Tibial nerve (tissue), 3 donors: ENCODE results near the gene FABP6.

Source experiments
- POLR2A ChIP-seq, 2 donors: fragments of 450-650 bp; IDR thresholded peaks; one replicate each; pipeline ENCODE4 v1.6.1; 2017; ENCODE audit warnings: antibody characterized with exemption in 2 of 2, mild to moderate bottlenecking in 2 of 2, moderate library complexity in 2 of 2
- TF ChIP-seq, protein P1 (sequence below), 5 experiments: fragments of 200-600 bp in 3 of 5; fragments of 450-650 bp in 2 of 5; sonication (generic) in 3 of 5; IDR thresholded peaks; one replicate each; pipeline ENCODE4 v1.5.1; 2016 to 2019; ENCODE audit warnings: antibody characterized with exemption in 5 of 5, mild to moderate bottlenecking in 3 of 5, moderate library complexity in 2 of 5

DNA sequence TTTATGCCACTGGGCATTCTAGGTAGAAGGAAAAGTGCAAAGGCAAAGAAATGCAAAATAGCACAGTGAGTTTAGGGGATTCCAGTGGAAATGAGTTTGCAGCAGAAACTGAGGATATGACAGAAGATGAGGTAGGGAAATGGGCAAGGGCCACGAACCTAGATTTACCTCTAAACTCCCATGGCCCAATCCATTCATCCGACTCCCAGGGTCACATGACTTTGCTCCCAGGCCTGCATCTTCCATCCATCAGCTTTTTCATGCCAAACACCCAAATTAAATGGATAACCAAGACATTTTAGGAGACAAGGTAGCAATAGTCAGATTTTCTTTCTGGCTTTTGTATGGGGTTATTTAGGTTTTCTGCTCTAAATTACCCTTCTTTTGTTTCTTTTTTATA lies 22.2 kb upstream of the FABP6 start:
- TF ChIP-seq, protein P1, sequence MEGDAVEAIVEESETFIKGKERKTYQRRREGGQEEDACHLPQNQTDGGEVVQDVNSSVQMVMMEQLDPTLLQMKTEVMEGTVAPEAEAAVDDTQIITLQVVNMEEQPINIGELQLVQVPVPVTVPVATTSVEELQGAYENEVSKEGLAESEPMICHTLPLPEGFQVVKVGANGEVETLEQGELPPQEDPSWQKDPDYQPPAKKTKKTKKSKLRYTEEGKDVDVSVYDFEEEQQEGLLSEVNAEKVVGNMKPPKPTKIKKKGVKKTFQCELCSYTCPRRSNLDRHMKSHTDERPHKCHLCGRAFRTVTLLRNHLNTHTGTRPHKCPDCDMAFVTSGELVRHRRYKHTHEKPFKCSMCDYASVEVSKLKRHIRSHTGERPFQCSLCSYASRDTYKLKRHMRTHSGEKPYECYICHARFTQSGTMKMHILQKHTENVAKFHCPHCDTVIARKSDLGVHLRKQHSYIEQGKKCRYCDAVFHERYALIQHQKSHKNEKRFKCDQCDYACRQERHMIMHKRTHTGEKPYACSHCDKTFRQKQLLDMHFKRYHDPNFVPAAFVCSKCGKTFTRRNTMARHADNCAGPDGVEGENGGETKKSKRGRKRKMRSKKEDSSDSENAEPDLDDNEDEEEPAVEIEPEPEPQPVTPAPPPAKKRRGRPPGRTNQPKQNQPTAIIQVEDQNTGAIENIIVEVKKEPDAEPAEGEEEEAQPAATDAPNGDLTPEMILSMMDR (IDR thresholded peaks at IDR 0.05): no peak
- no peak for TF ChIP-seq POLR2A (IDR thresholded peaks at IDR 0.05)
